Left kidney (tissue), 2 donors: ENCODE results near the gene MIOX. TPM values are rescaled to one million over a fixed set of nuclear protein-coding genes. Genes with fewer than 3 reads are reported as not detected.

Experiments
- DNase-seq: peaks from one replicate; pipeline ENCODE4 v3.0.0-alpha.2; 2013
- polyA plus RNA-seq: library from polyadenylated mRNA; unstranded; fragments of 120-200 nt; gene quantifications from one replicate; pipeline ENCODE4 v1.2.1, GENCODE V29; 2013; ENCODE audit not compliant: insufficient read length

MIOX gene
- polyA plus RNA-seq, 1 donor = 6.1 TPM

DNA sequence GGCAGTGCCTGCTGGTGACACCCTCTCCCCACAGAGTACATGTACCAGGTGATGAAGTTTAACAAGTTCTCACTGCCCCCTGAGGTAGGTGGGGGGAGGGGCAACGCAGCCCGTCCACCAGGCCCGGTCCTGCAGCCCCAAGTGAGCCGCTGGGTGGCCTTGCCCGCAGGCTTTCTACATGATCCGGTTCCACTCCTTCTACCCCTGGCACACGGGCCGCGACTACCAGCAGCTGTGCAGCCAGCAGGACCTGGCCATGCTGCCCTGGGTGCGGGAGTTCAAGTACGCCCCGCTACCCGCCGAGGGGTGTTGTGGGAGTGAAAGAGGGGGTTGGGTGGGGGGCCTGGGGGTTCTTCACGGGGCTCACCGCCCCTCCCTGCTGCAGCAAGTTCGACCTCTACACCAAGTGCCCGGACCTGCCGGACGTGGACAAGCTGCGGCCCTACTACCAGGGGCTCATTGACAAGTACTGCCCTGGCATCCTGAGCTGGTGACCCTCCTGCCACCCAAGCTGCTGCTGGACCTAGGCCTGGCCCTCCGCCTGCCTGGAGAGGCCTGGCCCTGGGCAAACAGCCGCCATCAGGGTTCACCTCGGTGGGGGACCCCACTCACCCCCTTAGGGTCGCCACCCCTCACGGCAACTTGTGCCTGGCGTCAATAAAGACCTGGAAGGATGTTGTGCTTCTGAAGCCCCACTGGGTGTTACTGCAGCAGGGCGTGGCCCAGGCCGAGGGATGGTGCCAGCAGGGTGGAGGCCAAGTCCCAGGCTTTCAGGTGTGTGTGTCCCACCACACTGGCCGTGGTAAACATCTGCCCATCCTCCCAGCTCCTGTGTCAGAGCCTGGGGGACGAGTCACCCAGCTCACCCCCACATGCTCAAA, 2.9 kb downstream of the MIOX start:
- no peak for DNase-seq

DNA sequence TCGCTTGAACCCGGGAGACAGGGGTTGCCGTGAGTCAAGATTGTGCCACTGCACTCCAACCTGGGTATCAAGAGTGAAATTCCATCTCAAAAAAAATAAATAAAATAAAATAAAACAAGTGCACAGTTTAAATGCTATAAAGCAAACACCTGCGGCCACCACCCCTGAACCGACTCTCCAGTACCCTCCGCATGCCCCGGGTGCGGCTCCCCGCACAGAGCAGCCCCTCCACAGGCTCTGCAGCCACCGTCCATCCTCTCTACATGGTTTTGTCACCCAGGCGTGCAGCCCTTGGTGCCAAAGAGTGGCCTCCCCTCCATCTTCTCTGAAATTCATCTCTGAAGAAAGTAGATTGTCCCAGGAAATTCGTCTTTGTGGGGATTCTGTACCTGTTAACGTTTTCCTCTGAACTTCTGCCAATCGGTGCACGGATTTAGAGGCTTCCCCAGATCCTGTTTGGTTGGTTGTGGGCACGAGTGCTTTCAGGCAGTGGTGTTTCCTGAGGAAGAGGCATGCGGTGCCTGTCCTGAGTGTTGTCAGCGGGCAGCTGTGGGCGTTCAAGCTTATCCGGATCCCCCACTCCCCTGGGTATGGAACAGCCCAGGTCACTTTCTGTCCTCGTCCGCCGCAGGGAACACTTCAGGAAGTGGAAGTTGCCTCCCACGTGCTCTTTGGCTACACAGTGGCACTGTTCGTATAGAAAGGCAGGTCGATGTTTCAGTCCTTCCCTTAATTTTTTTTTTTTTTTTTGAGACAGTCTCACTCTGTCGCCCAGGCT, 4.1 kb downstream of the MIOX start:
- no peak for DNase-seq

DNA sequence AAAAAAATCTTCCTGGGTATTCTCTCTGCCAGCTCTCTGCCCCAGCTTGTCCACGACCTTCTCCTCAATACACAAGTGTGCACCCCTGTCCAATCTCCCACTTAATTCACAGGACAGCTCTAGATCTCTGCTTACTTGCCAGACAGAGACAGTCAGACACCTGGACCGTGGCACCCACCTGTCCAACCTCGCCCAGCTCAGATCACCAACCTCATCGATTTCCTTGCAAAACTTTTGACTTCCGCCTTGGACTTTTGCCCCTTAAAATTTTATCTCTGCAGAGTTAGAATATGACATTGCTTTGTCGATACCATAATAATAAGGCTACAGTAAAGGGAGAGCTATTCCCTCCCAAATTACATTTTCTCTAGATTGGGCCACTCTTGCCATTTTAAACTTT, 10.4 kb downstream of the MIOX start:
- DNase-seq = no peak

DNA sequence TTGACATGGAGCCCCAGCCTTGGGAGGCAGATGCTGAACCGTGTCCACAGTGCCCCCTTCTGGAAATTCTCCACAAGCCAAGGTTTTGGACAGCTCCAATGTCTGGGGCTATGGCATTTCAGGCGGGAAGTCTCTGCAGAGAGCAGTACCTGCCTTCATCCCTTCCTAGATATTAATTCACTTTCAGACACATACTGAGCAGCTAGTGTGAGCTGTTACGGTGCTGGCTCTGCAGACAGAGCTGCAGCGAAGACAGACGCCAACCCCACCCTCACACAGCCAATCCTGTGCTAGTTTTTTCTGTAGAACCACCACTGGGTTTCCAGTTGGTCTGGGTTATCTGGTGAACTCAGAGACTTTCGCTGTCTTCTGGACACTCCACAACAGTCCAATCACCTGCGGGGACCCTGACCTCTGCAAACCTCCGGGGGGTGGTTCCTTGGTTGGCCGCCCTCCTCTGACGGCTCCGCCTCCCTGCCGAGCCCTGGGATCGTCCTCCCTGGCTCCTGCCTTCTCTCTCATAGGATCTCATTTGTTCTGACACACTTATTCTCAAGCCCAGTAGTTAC, 11.7 kb downstream of the MIOX start:
- peak; percentile 74 for DNase-seq

DNA sequence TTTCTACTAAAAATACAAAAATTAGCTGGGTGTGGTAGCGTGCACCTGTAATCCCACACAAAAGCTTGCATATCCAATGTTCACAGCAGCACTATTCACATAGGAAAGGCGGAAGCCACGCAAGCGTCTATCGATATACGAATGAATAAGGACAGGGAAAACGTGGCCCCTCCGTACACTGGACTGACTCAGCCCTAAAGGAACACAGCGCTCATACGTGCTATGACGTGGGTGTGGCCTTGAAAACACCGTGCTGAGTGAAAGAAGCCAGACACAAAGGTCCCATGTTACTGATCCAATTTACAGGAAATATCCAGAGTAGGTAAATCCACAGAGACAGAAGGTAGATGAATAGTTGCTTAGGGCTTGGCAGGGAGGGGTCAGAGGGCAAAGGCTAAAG, 13.8 kb downstream of the MIOX start:
- DNase-seq = no peak

DNA sequence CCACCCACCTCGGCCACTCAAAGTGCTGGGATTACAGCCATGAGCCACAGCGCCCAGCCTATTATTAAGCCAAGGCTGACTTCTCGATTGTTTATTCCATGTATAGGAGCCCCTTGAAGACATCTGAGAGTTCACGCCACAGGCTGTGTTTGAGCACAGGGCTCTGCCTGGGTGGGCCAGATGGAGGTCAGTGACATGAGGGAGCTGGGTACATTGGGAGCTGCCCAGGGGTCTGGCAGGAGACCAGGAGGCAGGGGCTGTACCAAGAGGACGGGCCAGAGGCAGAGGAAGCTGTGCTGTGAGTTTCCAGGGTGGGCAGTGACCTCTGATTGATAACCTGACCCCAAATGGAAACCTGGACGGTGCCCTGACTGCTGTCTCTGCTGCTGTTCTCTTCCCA, 15.4 kb downstream of the MIOX start:
- DNase-seq = no peak

DNA sequence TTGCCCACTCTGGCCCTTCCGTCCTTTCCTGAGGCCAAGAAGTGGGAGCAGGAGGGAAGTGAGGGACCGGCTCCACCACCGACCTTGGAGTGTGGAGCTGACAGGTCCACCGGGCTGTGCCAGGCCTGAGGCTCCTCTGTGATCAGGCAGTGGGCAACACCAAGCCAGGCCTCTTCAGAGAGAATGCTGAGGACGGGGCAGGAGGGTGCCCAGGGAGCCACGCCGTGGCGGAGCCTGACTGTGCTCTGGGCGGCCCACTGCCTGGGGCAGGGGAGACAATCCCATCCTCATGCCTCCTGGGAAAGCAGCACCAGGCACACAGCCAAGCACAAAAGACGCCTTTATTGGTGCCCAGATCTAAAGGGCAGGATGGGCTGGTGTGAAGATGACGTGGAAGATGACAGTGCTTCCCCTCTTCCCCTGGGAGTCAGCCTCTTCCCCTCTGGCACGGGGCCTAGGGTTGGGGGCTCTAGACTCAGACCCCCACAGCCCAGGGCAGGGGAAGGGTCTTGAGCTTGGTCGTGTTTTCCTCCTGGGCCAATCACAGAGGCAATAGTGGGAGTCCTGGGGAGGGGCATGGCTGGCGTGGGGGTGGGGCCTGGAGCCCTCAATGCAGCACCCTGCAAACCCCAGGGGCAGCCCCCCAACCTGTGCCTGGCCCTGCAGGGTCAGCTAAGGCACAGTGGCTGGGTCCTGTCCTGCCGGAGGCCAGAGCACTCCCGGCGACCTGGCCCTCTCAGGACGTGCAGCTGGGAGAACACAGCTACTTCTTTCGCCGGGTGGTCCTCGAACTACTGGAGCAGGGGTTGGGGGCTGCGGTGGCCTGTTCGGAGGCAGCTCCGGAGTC, 16.2 kb downstream of the MIOX start:
- no peak for DNase-seq

GRCh38 chr22:50503475-50504145, 17.0 kb downstream of the MIOX start:
- no peak for DNase-seq

- DNase-seq = no peak
These were observed 17.9 kb downstream of the MIOX start for GRCh38 chr22:50504369-50505211.

DNA sequence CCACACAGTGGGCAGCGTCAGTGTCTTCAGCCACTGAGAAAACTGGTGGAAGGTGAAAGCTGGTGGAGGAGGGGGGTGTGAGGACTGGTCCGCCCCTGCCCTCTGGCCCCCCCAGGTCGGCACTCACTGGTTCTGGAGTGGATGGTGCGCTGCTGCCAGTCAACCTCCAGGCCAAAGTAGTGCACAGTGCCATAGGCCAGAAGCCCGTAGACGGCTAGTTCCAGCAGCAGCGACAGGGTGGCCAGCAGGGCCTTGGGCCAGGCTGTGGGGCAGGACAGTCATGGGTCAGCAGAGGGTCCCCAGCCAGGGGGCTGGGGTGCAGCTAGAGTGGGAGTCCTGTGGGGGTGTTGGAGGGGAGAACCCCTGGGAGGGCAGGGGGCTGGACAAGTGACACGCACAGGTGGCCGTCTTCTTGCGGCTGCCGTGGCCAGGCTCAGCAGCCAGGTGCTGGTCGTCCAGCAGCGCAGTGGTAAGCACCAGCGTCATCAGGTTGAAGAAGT, 18.7 kb downstream of the MIOX start:
- no peak for DNase-seq

DNA sequence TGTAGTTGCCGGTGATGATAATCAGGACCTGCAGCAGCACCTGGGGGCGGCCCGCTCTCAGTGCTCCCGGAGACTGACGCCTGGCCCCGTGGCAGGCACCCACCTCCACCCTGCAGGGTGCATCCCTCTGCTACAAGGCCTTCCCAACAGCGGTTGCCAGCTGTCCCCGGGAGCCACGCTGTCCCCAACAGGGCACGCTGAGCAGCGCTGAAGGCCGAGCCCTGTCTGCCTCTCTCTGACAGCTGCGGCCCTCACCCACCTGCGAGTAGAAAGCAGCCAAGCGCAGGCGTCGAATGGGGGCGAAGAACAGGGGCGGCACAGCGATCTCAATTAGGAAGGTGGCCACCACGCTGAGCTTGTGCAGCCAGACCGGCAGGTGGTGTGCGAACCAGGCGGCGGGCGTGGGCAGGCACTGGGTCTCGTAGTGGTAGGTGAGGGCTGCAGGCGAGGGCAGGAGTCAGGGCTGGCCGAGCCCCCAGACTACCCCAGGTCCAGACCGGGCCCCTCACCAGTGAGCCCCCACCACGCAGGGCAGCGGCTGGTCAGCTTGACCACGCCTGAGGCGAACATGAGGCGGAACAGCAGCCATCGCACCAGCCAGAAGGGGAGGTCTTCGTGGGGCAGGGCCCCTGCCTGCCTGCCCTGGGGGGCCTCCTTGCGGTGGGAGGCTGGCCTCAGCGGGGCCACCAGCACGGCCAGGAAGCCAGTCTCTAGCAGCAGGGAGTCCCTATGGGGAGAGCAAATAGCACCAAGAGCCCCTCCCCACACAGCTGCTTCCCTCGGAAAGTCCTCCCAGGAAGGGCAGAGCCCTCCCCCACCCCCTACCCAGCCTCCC, 19.3 kb downstream of the MIOX start:
- DNase-seq = no peak

GRCh38 chr22:50506611-50507420, 20.2 kb downstream of the MIOX start:
- DNase-seq = no peak

GRCh38 chr22:50507421-50507990, 20.8 kb downstream of the MIOX start, which contains the start of gene LMF2:
Gene LMF2, minus strand, starts transcription at chr22:50507702. Its CDS starts 27 bp downstream, at chr22:50507675.
- no peak for DNase-seq

DNA sequence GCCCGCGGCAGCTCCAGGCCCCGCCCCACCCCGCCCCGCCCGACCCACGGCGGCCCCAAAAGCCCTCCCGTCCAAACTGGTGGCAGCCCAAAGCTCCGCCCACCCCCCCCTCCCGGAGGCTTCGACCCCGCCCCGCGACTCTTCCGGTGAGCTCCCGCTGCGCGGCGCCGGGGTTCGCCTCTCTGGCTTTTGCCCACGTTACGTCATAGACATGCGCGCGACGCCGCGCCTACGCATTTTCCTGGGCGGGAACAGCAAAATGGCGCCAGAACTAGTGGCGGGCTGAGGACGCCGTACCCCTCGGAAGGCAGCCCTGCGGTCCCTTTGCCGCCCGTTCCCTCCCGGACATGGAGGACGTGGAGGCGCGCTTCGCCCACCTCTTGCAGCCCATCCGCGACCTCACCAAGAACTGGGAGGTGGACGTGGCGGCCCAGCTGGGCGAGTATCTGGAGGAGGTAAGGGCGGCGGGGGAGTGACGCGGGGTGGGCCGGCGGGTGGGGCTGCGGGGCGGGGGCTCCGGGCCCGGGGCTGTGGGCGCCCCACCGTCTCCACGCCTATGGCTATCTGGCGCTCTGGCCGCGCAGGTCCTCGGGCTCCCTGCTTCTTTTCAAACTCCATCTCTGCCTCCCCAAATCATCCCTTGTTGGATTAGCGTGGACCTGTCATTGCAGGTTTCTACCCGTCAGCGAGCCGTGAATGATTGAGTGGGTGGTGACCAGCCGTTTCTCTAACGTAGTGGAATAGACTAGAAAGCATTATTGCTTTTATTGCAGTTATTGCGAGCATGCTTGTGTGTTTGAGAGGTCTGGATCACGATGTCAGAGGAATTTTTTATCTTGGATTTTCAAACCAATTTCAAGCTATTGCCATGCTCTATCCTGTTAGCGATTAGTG, 21.6 kb downstream of the MIOX start, which contains the start of gene NCAPH2:
NCAPH2 (plus strand) TSS at position 234 of the 894 bp plus-strand sequence; CDS start at position 348, 114 bp downstream.
- DNase-seq = peak; percentile 97

GRCh38 chr22:50508897-50509296, 22.2 kb downstream of the MIOX start:
- no peak for DNase-seq

GRCh38 chr22:50513175-50513574, 26.5 kb downstream of the MIOX start:
- no peak for DNase-seq

DNA sequence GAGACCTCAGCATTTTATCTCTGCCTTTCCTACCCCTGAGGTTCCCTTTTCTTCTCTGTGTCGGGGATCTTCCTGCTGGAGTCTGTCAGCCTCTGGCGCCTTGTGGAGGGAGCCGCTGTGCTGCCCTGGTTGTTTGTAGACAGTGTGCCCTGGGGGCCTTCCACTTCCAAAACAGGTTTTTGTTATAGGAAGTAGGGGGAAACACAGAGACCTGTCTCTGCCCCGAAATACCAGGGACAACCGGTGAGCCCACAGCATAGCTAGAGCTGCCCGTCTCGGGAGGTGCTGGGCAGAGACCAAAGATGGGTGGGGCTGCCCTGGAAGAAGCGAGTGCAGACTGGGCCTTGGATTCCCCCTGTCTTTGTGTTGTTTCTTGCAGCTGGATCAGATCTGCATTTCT, 29.4 kb downstream of the MIOX start:
- DNase-seq = no peak
